Lower leg skin (tissue), 3 donors: ENCODE data around the gene USP10.

Experiments used
- CTCF ChIP-seq, 3 donors: fragments of 450-650 bp; IDR thresholded peaks; one replicate each; pipeline ENCODE4 v1.5.1; 2016; ENCODE audit warnings: antibody characterized with exemption in 3 of 3, mild to moderate bottlenecking in 3 of 3, moderate library complexity in 2 of 3
- POLR2A ChIP-seq, 2 donors: fragments of 450-650 bp; IDR thresholded peaks; one replicate each; pipeline ENCODE4 v1.6.1; 2016 to 2017; ENCODE audit warnings: antibody characterized with exemption in 2 of 2, mild to moderate bottlenecking in 1 of 2, moderate library complexity in 1 of 2

DNA sequence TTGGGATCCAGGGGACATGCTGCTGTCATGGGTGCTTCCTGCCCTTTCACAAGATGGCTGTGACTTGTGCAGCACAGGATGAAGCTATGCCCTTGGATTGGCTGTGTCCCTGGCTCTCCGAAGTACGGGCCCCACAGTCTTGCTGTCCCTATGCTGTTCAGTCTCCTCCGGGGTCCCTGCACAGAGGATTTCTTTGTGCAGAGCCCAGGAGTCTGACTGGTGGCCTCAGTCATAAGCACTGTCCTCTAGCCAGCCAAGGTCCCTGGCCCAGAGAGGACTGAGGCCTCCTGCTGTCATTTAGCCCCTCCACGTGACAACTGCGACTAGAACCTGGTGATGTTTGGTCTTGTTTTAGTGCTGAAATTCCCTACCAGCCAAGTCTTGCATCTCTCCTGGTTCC lies 77.6 kb downstream of the USP10 start:
- TF ChIP-seq CTCF (IDR thresholded peaks at IDR 0.05) (no peak), POLR2A (IDR thresholded peaks at IDR 0.05) (no peak)
